Endothelial cell of umbilical vein (primary cell): ENCODE measurements around the gene EIF2S1.
"Not testable (repeated sequence)": the region's sequence is repeated elsewhere in the genome, so short reads cannot be mapped to it uniquely, and the experiment has no call there.

Source experiments
- EZH2 ChIP-seq: IDR thresholded peaks from 2 replicates; pipeline ENCODE4 v1.6.1; 2012; ENCODE audit warnings: borderline replicate concordance, low read depth, mild to moderate bottlenecking, moderate library complexity, low read length, inconsistent platforms; ENCODE audit not compliant: severe bottlenecking
- FOS ChIP-seq: IDR thresholded peaks from 2 replicates; pipeline ENCODE4 v1.6.1; 2011; ENCODE audit warnings: mild to moderate bottlenecking, low read length, moderate library complexity, borderline replicate concordance; ENCODE audit not compliant: insufficient read depth
- JUN ChIP-seq: IDR thresholded peaks from 2 replicates; pipeline ENCODE4 v1.6.1; 2011; ENCODE audit warnings: borderline replicate concordance, low read depth; ENCODE audit not compliant: insufficient read length, insufficient read depth
- POLR2A ChIP-seq: IDR thresholded peaks from 2 replicates; pipeline ENCODE4 v1.6.1; 2012; ENCODE audit warnings: low read depth, mild to moderate bottlenecking, control low read depth, low read length
- POLR2AphosphoS5 ChIP-seq: IDR thresholded peaks from 2 replicates; pipeline ENCODE4 v1.6.1; 2012; ENCODE audit warnings: low read depth, mild to moderate bottlenecking, control low read depth, low read length, moderate library complexity; ENCODE audit not compliant: insufficient read depth
- TF ChIP-seq, protein P1 (sequence below), 2 donors: IDR thresholded peaks; 1 replicate in 1 of 2; 2 replicates in 1 of 2; pipeline ENCODE4 v1.5.1; 2011; ENCODE audit warnings: low read length in 2 of 2, mild to moderate bottlenecking in 2 of 2, moderate library complexity in 2 of 2, control low read depth in 1 of 2, inconsistent platforms in 1 of 2, low read depth in 1 of 2; ENCODE audit not compliant: insufficient read depth in 1 of 2; ENCODE audit errors: extremely low read depth in 1 of 2
- TF ChIP-seq, protein P2 (sequence below): IDR thresholded peaks from 2 replicates; pipeline ENCODE4 v1.6.1; 2011; ENCODE audit not compliant: insufficient read depth, insufficient read length

DNA sequence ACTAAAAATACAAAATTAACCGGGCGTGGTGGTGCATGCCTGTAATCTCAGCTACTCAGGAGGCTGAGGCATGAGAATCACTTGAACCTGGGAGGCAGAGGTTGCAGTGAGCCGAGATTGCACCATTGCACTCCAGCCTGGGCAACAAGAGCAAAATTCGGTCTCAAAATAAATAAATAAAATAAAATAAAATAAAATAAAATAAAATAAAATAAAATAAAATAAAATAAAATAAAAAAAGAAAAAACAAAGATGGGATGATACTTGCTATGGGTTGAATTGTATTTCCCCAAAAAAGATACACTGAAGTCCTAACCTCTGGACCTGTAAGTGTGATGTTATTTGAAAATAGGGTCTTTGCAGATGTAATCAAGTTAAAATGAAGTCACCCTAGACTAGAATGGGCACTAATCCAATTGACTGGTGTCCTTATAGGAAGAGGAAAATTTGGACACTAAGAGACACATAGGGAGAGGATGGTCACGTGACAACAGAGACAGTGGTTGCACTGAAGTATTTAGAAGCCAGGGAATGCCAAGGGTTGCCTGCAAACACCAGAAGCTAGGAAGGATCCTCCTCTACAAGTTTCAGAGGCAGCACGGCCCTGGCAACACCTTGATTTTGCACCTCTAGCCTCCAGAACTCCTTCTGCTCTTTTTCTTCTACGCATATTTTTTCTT lies 48.1 kb downstream of the EIF2S1 start:
- TF ChIP-seq, protein P1, sequence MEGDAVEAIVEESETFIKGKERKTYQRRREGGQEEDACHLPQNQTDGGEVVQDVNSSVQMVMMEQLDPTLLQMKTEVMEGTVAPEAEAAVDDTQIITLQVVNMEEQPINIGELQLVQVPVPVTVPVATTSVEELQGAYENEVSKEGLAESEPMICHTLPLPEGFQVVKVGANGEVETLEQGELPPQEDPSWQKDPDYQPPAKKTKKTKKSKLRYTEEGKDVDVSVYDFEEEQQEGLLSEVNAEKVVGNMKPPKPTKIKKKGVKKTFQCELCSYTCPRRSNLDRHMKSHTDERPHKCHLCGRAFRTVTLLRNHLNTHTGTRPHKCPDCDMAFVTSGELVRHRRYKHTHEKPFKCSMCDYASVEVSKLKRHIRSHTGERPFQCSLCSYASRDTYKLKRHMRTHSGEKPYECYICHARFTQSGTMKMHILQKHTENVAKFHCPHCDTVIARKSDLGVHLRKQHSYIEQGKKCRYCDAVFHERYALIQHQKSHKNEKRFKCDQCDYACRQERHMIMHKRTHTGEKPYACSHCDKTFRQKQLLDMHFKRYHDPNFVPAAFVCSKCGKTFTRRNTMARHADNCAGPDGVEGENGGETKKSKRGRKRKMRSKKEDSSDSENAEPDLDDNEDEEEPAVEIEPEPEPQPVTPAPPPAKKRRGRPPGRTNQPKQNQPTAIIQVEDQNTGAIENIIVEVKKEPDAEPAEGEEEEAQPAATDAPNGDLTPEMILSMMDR (IDR thresholded peaks at IDR 0.05; ENCODE audit: extremely low read depth in 1 of 2, insufficient read depth in 1 of 2, low read depth in 1 of 2, low read length in 2 of 2), result not testable (repeated sequence)
- TF ChIP-seq POLR2A, JUN, EZH2, POLR2AphosphoS5, FOS: not testable (repeated sequence)
- TF ChIP-seq, protein P2, sequence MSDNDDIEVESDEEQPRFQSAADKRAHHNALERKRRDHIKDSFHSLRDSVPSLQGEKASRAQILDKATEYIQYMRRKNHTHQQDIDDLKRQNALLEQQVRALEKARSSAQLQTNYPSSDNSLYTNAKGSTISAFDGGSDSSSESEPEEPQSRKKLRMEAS, result not testable (repeated sequence)
